GM18861 (cell line): Measurements from ENCODE around the gene CLDND1.
A peak's percentile ranks its signal among the peaks of the same experiment; 100 is the strongest.

Experiments
- ATAC-seq: cut with Tn5 transposase; IDR thresholded peaks from one replicate; pipeline ENCODE4 v1.9.1; 2021; ENCODE audit not compliant: unreplicated experiment

The CLDND1 gene

GRCh38 chr3:98521897-98522543, 682 bp downstream of the CLDND1 start:
- peak; percentile 29 for ATAC-seq

DNA sequence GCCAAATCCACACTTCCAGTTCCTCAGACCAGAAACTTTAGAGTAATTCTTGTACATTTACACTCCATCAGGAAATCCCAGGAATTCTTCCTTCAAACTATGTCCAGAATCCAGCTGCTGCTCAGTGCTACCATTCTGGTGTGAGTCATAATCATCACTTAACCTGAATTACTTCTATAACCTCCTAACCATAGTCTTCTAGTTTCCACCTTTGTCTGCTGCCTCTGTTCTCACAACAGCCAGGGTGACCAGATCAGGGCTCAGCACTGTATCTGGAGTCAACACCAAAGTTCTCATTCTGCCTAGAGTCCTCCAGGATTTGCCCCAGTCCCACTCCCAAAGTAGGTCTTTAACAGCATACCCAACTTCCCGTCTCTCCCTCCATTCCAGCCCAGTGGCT, 3.4 kb downstream of the CLDND1 start:
- no peak for ATAC-seq

DNA sequence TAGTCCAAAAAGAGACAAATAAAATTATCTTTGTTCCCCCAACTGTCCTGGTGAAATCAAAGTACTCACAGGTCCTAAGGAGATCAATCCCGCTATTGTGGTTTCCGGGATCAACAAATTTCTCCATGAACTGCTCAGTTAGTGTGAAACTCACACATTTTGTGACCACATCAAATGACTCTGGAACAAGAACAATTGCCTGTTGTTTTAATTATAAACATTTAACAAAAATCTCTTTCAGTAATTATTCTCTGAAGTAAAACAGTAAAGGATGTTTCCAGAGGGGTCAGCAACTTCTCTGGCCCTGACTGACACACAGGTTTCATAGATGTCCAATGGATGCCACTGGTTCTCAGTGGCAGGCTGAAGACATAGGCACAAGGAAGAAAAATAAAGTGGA, 3.9 kb downstream of the CLDND1 start:
- no peak for ATAC-seq

DNA sequence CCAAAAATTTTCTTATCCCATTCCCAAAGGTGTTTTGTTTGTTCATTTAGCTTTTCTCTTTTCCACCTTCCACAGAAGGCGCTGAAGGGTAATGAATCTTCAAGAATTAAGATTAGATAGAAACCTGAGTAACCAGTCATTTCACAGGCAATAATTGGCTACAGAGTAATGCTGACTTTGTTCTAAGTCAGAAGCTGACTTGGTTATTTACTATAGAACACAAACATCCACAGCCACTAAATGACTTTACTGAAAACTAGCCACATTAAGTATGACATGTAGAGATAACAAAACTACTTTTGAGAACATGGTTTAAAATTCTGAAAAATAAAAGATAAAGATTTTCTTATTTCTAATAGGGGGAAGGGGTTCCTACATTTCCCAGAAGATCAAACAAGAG, 7.8 kb downstream of the CLDND1 start:
- no peak for ATAC-seq

DNA sequence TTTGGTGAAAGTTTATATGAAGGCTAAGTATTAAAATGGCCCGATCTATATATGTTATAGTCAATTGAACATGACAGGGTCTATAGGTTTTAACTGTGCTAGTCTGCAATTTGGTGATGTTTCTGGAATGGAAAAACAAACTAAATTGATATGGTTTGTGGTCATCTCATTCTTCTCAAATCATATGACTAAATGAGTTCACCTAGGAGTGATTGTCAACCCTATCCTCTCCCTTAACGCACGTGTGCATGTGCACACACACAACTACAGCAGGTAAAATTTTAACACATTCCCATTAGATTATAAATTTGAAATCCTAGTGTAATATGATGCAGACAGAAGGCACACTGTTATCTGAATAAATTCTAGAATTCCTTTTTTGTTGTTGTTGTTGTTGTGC, 9.0 kb downstream of the CLDND1 start:
- ATAC-seq: no peak

GRCh38 chr3:98513091-98513511, 9.6 kb downstream of the CLDND1 start:
- ATAC-seq: no peak

- ATAC-seq: no peak
Measured at GRCh38 chr3:98512576-98512975, 10.1 kb downstream of the CLDND1 start.

DNA sequence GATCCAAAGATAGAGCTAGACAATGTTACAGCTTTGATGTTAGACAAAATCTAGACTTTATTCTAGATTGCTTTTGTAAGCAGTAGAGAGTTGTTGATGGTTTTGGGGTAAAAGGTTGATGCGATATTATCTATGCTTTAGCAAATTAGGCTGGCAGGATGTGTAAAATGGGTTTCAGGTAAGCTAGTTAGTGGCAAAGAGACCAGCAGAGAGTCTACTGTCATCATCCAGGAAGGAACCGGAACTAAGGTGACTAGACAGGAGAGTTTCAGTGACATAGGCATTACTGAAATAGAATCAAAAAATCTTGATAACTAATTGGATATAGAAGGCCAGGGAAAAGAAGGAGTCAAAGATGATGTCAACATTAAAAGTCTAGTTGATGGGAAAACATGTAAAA, 14.1 kb downstream of the CLDND1 start:
- ATAC-seq: no peak

DNA sequence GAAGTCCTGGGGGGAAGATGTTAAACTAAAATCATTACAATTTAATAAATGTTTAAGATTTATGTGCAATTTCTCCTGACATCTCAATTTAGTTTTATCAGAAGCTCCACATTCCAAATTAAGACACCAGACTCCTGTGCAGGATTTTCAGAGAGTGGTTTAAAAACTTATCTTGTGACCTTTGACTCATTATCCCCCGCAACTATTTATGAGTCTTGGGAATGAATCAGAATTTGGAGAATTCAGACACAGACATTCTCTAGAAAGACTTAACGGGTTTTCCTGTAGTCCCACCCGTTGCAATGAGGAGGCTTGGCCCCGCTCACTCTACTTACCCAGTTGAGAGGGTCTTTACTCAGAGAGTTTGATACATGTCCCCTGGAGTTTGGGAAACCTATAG, 18.2 kb downstream of the CLDND1 start:
- ATAC-seq: no peak

DNA sequence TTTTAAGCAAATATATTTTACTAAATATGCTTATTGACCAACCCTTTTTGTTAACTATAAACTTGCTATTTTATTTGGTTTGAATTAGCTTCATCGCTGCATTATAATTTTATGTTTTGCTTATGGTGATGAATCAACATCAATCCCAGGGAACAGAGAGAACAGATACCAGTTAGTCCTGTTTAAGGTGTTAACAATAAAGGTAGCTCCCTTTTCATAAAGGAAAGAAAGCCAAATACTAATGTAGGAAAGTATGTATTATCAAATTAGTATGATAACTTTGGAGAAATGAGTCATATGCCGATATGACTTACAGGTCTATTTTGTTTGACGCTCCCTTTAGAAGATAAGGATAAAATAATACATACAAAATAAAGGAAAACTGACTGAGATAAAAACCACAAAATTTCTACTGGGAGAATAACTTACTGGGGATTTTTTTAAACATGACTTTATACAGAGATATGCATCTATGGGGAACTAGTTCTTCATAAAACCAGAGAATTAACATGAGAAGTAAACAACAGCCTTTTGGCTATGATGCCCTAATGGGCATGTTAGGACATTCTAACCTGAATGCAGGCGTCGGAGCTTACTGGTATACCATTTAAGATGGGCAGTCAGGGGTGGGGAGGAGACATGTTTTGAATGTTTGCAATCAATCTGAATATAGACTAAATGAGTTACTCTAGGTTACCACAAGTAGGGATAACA, 20.7 kb downstream of the CLDND1 start:
- ATAC-seq: no peak

DNA sequence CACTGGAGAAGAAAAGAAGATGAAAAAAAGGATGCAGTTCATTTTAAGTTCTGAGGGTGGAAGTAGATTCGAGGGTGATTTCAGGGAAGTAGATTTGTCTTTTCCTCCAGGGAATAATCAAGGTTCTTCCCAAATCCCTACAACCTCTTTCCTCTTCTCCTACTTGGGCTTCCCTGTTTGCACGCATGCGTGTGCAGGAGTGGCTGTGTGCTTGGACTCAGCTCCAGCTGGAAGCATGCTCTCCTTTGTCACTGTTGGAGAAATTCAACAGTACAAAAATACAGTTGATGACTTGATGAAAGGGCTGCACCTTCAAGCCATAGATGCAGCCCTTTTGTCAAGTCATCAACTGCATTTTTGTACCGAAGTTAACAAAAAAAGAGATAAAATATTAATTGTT, 21.4 kb downstream of the CLDND1 start:
- no peak for ATAC-seq

- ATAC-seq: no peak
Measured at GRCh38 chr3:98500019-98500418, 22.7 kb downstream of the CLDND1 start.

GRCh38 chr3:98497381-98497780, 25.3 kb downstream of the CLDND1 start, which contains the start of gene OR5K2:
Gene OR5K2, plus strand, starts transcription at chr3:98497681. Its CDS starts 0 bp downstream, at chr3:98497681.
- ATAC-seq: no peak

DNA sequence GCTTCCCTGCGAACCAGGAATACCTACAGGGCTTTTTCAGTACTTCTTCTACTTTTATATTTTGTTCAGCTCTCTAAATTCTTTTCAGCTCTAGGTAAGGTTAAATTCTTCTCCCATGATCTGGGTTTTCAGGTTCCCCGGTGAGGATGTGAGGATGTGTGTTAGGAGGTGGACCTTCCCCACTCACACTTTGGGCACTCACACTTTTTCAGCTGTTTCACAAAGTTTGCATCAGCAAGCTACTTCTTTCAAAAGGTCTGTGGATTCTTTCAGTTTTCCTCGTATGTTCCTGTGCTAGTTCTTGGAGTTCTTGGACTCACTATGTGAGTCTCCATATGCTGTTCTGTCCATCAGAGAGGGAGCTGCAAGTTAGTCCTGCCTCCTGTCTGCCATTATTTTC, 39.1 kb downstream of the CLDND1 start:
- no peak for ATAC-seq

GRCh38 chr3:98482717-98483482, 39.8 kb downstream of the CLDND1 start:
- ATAC-seq: no peak
